Measurements from ENCODE around the gene BLVRB. TPM values are rescaled to one million over a fixed set of nuclear protein-coding genes. Genes with fewer than 3 reads are reported as not detected.

BLVRB gene
- total and polyA plus RNA-seq, 8 donors, result 54.3 to 561 (median 252) TPM

DNA sequence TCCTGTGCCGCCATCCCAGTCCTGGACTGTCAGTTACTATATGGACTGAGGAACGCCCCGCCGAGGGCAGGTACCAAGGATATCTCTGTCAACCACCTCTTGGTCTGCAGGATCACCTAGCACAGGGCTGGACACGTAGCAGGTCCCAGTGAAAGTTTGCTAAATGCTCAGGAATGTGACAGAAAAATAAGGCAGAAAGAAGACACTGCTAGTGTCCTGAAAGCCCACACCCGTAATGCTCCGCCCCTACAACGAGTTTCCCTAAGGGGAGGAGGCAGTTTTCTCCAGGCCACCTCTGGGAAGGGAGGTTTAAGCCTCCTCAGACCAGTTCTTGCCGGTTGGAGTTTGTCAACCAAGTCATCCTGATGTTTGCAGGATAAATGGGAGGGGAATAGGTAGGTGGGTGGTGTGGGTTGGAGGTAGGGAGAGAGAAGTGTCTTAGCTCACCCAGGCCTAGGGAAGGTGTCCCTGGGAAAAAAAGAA, 19.7 kb downstream of the BLVRB start:
- H3K36me3 ChIP-seq, result peaks cover 23 to 55% (median 49%) of the 10 kb centered on the region in 4 donors
- whole genome bisulfite sequencing, 5 donors, result 35 to 54% (median 51%) methylated on average over 9 of the region's 9 CpGs
- peak in 1 of 2 donors; percentile 83 for DNase-seq
- intact Hi-C loops (cut with DNase I; ENCODE audit: low total_unique reads), result no loop called here
- peak overlapping the region; percentile 92 to 100 (median 98) for H3K27ac ChIP-seq
- H3K4me1 ChIP-seq, result peaks cover 20 to 37% (median 32%) of the 10 kb centered on the region in 4 donors
- no peaks in the 10 kb centered on the region for H3K9me3 ChIP-seq
- H3K27me3 ChIP-seq, result no peaks in the 10 kb centered on the region
- no peak overlapping the region for H3K4me3 ChIP-seq
- TF ChIP-seq, protein P1, sequence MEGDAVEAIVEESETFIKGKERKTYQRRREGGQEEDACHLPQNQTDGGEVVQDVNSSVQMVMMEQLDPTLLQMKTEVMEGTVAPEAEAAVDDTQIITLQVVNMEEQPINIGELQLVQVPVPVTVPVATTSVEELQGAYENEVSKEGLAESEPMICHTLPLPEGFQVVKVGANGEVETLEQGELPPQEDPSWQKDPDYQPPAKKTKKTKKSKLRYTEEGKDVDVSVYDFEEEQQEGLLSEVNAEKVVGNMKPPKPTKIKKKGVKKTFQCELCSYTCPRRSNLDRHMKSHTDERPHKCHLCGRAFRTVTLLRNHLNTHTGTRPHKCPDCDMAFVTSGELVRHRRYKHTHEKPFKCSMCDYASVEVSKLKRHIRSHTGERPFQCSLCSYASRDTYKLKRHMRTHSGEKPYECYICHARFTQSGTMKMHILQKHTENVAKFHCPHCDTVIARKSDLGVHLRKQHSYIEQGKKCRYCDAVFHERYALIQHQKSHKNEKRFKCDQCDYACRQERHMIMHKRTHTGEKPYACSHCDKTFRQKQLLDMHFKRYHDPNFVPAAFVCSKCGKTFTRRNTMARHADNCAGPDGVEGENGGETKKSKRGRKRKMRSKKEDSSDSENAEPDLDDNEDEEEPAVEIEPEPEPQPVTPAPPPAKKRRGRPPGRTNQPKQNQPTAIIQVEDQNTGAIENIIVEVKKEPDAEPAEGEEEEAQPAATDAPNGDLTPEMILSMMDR (IDR thresholded peaks at IDR 0.05), result no peak
- TF ChIP-seq POLR2A (IDR thresholded peaks at IDR 0.05), result no peak
- TF ChIP-seq POLR2AphosphoS5 (IDR thresholded peaks at IDR 0.05), result no peak
- no peak for TF ChIP-seq EP300 (IDR thresholded peaks at IDR 0.05)

DNA sequence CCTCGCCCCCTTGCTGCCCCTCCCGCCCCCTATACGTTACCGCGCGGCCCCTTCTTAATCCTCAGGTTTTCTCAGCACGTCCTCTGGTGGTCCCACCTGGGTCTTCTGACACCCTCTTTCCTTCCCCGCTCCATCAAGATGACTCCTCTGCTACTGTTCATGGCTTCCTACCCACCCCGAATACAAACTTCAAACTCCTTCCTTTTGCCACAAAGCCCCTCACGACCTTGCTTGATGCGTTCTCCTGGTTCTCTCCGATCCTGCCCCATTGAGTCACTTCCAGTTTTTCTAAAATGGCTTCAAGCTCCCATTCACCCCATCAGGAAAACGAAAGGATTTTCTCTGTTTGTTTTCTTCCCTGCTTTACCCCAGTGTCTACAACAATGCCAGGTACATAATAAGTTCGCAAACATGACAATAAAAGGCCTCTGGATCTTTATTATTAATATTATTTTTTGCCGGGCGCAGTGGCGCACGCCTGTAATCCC, 20.7 kb downstream of the BLVRB start:
- WGBS, 5 donors, result 6 to 15% (median 8%) methylated on average over 18 of the region's 18 CpGs
- intact Hi-C loops (cut with DNase I; ENCODE audit: low total_unique reads), result no loop called here
- Histone ChIP-seq H3K4me3 (peak overlapping the region; percentile 69 to 98 (median 88)), H3K27me3 (no peaks in the 10 kb centered on the region), H3K9me3 (no peaks in the 10 kb centered on the region), H3K36me3 (peaks cover 28 to 57% (median 52%) of the 10 kb centered on the region in 4 donors), H3K27ac (peak overlapping the region; percentile 92 to 100 (median 98)), H3K4me1 (peaks cover 20 to 45% (median 38%) of the 10 kb centered on the region in 4 donors)
- no peak for TF ChIP-seq POLR2A (IDR thresholded peaks at IDR 0.05)
- TF ChIP-seq, protein P1 (IDR thresholded peaks at IDR 0.05), result peak in 2 of 7 experiments; percentile 20 to 22
- no peak for DNase-seq

DNA sequence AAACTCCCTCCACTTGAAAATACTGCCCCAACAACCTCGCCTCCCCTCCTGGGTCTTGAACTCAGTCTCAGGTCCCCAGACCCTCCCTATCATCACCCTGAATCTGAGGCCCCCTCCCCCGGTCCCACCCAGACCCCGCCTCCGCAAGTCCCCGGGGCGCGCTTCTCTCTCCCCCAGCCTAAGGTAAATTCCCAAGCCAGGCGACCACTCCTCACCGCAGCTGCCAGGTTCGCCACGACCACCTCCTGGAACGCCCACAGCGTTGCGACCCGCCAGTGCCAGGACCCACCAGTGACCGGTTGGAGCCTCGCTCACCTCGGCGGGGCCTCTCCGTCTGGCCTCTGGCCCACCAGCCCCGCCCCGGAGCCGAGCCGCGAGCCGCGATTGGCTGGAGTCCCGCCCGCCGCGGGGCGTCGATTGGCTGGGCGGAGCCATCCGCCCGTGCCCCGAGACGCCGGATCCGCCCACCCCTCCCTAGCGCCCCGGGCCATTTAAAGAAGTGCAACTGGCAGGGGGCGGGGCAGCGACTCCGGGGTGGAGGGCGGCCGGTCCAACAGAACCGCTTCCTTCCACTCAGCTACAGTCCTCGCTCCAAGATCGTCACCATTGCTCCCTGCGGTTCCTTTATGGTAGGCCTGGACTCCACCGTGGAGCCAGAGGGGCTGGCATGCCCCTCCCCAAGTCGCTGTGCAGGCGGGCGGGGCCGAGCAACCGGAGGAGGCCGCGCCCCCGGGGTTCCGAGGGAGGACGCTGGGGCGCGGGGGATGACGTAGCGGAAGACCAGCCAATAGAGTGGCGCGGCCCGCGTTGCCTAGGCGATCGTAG, 21.3 kb downstream of the BLVRB start, which contains the start of gene SERTAD3:
Gene SERTAD3 (minus strand): TSS at position 336 of the 825 bp plus-strand sequence. CDS start 2,255 bp downstream, outside the sequence.
- intact Hi-C loops (cut with DNase I; ENCODE audit: low total_unique reads), result no loop called here
- no peaks in the 10 kb centered on the region for H3K27me3 ChIP-seq
- no peaks in the 10 kb centered on the region for H3K9me3 ChIP-seq
- WGBS, 5 donors, result 0 to 2% (median 0%) methylated on average over 29 to 72 of the region's 72 CpGs
- H3K4me3 ChIP-seq, result peak within 1 kb of the TSS; percentile 69 to 98 (median 88)
- H3K36me3 ChIP-seq, result peaks cover 28 to 50% (median 46%) of the 10 kb centered on the region in 4 donors
- peaks cover 20 to 49% (median 38%) of the 10 kb centered on the region in 4 donors for H3K4me1 ChIP-seq
- peak in 2 of 4 donors; percentile 83 to 93 for TF ChIP-seq POLR2A (IDR thresholded peaks at IDR 0.05)
- TF ChIP-seq EP300 (IDR thresholded peaks at IDR 0.05), result no peak
- TF ChIP-seq POLR2AphosphoS5 (IDR thresholded peaks at IDR 0.05), result peak; percentile 89 to 99 (median 97)
- TF ChIP-seq, protein P1 (IDR thresholded peaks at IDR 0.05), result no peak
- peak; percentile 98 to 99 for DNase-seq
- peak within 1 kb of the TSS; percentile 92 to 100 (median 98) for H3K27ac ChIP-seq

DNA sequence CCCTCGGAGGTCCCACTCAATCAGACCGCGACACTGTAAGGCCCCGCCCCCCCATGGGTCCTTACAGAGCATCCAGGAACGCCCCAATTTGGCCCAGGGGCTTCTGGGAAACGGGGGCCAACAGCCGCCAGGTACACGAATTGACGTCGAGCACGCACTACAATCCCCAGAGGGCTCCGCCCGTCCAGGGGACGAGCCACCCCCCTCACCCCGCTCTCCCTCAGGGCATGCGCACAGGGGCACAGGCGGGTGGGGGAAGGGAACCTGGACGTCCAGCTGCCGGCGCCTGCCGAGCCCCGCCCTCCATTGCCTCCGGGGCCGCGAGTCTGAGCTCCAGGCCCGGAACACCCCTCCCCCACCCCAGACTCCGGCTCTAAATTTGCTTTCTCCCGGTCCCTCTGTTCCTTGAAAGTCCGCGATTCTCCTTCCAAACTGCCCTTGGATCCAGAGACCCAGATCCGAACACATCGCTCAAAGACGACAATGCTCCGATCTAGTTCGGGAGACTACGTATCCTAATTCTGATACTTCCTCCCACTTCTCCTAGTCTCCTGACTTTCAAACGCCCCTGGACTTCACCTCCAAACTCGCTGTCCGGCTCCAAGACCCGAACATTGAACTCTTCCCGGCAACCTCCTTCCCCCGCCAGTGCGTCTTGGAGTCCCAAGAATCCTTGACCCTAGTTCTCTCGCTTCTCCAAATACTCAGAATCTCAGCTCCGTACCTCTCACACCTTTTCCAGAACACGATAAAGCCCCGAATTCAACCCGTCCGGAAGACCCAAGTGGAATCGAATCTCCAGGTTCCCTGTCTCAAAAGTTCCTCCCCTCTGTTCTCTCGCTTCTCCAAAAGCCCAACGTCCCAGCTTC, 22.2 kb downstream of the BLVRB start:
- peak; percentile 40 for TF ChIP-seq EP300 (IDR thresholded peaks at IDR 0.05)
- TF ChIP-seq POLR2A (IDR thresholded peaks at IDR 0.05), result peak in 1 of 4 donors; percentile 32
- TF ChIP-seq, protein P1 (IDR thresholded peaks at IDR 0.05), result no peak
- TF ChIP-seq POLR2AphosphoS5 (IDR thresholded peaks at IDR 0.05), result peak; percentile 84 to 97 (median 94)
- intact Hi-C loops (cut with DNase I; ENCODE audit: low total_unique reads), result no loop called here
- peak overlapping the region; percentile 69 to 98 (median 88) for H3K4me3 ChIP-seq
- 0 to 1% (median 0%) methylated on average over 43 to 52 of the region's 52 CpGs for WGBS, 5 donors
- peak; percentile 100 for DNase-seq
- H3K27me3 ChIP-seq, result no peaks in the 10 kb centered on the region
- peaks cover 28 to 42% (median 37%) of the 10 kb centered on the region in 4 donors for H3K36me3 ChIP-seq
- no peaks in the 10 kb centered on the region for H3K9me3 ChIP-seq
- H3K27ac ChIP-seq, result peak overlapping the region; percentile 92 to 100 (median 98)
- H3K4me1 ChIP-seq, result peaks cover 20 to 49% (median 38%) of the 10 kb centered on the region in 4 donors
